Caco-2 (cell line): ENCODE data around the gene TAF8. TPM values are rescaled to one million over a fixed set of nuclear protein-coding genes. Genes with fewer than 3 reads are reported as not detected.
A peak's percentile ranks its signal among the peaks of the same experiment; 100 is the strongest.

ENCODE experiments used
- BruUV-seq: library from RNA; stranded (reverse); fragments of 400-500 nt; replicated peaks from 2 replicates; lab custom pipeline; 2021; lab: Mats Ljungman, UMichigan
- CTCF ChIA-PET: fragments of 300-600 bp; sonication (Branson Sonifier 250); formaldehyde crosslinking; loops from one replicate; lab custom pipeline; 2022; ENCODE audit warnings: antibody characterized with exemption; lab: Charles Lee
- POLR2A ChIA-PET: fragments of 300-600 bp; sonication (Branson Sonifier 250); formaldehyde crosslinking; loops from one replicate; lab custom pipeline; 2022; ENCODE audit warnings: antibody characterized with exemption; lab: Charles Lee
- DNase-seq, 2 experiments: peaks; one replicate each; pipeline versions ENCODE4 v3.0.0 to v3.0.0-alpha.2; 2020 to 2022
- H3K27me3 ChIP-seq: replicated peaks from 2 replicates; pipeline ENCODE4 v1.6.0; 2011; ENCODE audit warnings: low read length; ENCODE audit not compliant: control insufficient read depth, insufficient read depth
- H3K36me3 ChIP-seq: 2 replicates; pipeline ENCODE4 v1.5.1; 2011; ENCODE audit warnings: low read length; ENCODE audit not compliant: control insufficient read depth, insufficient read depth
- H3K4me1 ChIP-seq: fragments of 250-450 bp; sonication (Bioruptor Pico); 2 replicates; pipeline ENCODE4 v1.5.1; 2020; ENCODE audit warnings: mild to moderate bottlenecking
- H3K4me3 ChIP-seq: 2 replicates; pipeline ENCODE4 v1.5.1; 2011; ENCODE audit warnings: low read depth, mild to moderate bottlenecking, control low read depth, low read length
- H3K9me3 ChIP-seq: fragments of 250-450 bp; sonication (Bioruptor Pico); 2 replicates; pipeline ENCODE4 v1.5.1; 2020; ENCODE audit warnings: mild to moderate bottlenecking, moderate library complexity
- H3K27ac Mint-ChIP-seq: one replicate; pipeline ENCODE4 v1.8.0; 2022; ENCODE audit warnings: mixed read lengths; ENCODE audit not compliant: unreplicated experiment
- H3K27me3 Mint-ChIP-seq: one replicate; pipeline ENCODE4 v1.8.0; 2022; ENCODE audit warnings: mixed read lengths; ENCODE audit not compliant: insufficient read depth, unreplicated experiment
- H3K36me3 Mint-ChIP-seq: one replicate; pipeline ENCODE4 v1.8.0; 2022; ENCODE audit warnings: mild to moderate bottlenecking, mixed read lengths; ENCODE audit not compliant: insufficient read depth, unreplicated experiment
- H3K4me1 Mint-ChIP-seq: one replicate; pipeline ENCODE4 v1.8.0; 2022; ENCODE audit warnings: low read depth, mixed read lengths; ENCODE audit not compliant: unreplicated experiment
- H3K4me3 Mint-ChIP-seq: one replicate; pipeline ENCODE4 v1.8.0; 2022; ENCODE audit warnings: mild to moderate bottlenecking, moderate library complexity, mixed read lengths; ENCODE audit not compliant: unreplicated experiment
- H3K9me3 Mint-ChIP-seq: one replicate; pipeline ENCODE4 v1.8.0; 2022; ENCODE audit warnings: mixed read lengths; ENCODE audit not compliant: unreplicated experiment
- intact Hi-C: fragments of 100-400 bp; cut with micrococcal nuclease; formaldehyde crosslinking; loops from one replicate; pipeline ENCODE4 v1.10.0; 2022; ENCODE audit not compliant: unreplicated experiment
- total RNA-seq: library from RNA; stranded (reverse); gene quantifications from 2 replicates; pipeline ENCODE4 v1.2.3, GENCODE V29; 2022
- TF ChIP-seq, protein P1 (sequence below), 2 experiments: fragments of 200-600 bp in 1 of 2; IDR thresholded peaks; 1 replicate in 1 of 2; 2 replicates in 1 of 2; pipeline versions ENCODE4 v1.5.1 to v1.8.0; 2011 to 2022; ENCODE audit warnings: antibody characterized with exemption in 1 of 2, control low read depth in 1 of 2, inconsistent platforms in 1 of 2, low read depth in 1 of 2, low read length in 1 of 2, mild to moderate bottlenecking in 1 of 2, moderate library complexity in 1 of 2; ENCODE audit not compliant: insufficient read depth in 1 of 2, severe bottlenecking in 1 of 2, unreplicated experiment in 1 of 2

Gene TAF8
- total RNA-seq, 1 experiment from 2014 or later, result 37.7 TPM

DNA sequence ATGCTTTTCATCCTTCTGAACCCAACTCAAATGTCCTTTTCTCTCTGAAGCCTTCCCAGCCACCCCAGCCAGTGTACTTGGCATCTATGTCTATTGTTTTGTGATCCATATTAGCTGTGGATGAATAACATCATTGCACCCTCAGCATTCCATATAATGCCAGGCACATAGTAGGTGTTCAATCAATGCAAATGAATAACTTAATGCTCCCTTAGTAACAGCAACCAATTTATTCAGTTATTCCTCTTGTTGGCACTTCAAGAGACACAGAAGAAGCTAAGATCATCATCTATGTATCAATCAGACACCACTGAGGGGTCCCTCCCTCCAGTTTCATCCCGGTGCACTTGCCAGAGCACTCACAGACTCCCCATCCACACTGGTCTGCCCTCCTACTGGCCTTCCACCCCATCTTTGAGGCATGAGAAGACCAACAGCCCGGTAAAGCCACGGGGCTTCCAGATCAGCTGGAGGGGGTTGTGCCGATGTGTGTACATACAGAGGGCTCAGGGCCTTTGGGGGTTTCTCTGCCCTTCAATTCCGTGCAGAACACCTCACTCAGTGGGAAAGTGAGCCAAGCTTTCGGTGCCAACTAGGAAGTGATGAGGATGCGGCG lies 2.4 kb upstream of the TAF8 start:
- intact Hi-C loops, result loop anchor here (1.0 kb wide), 1 partner anchor 127 kb away; the partner anchor contains the start of genes BYSL and MED20
- H3K4me3 ChIP-seq, result peak overlapping the region; percentile 83
- no peaks in the 10 kb centered on the region for H3K9me3 ChIP-seq
- no peak for DNase-seq
- BruUV-seq, result no TSS peak
- H3K4me1 ChIP-seq, result peaks cover 21% of the 10 kb centered on the region
- TF ChIP-seq, protein P1, sequence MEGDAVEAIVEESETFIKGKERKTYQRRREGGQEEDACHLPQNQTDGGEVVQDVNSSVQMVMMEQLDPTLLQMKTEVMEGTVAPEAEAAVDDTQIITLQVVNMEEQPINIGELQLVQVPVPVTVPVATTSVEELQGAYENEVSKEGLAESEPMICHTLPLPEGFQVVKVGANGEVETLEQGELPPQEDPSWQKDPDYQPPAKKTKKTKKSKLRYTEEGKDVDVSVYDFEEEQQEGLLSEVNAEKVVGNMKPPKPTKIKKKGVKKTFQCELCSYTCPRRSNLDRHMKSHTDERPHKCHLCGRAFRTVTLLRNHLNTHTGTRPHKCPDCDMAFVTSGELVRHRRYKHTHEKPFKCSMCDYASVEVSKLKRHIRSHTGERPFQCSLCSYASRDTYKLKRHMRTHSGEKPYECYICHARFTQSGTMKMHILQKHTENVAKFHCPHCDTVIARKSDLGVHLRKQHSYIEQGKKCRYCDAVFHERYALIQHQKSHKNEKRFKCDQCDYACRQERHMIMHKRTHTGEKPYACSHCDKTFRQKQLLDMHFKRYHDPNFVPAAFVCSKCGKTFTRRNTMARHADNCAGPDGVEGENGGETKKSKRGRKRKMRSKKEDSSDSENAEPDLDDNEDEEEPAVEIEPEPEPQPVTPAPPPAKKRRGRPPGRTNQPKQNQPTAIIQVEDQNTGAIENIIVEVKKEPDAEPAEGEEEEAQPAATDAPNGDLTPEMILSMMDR (IDR thresholded peaks at IDR 0.05; ENCODE audit: insufficient read depth in 1 of 2, low read depth in 1 of 2, low read length in 1 of 2, severe bottlenecking in 1 of 2, unreplicated experiment in 1 of 2), result no peak
- ChIA-PET POLR2A (interaction anchor here (0.5 to 0.6 kb wide), 2 partner anchors 260 to 1494 kb away, joined by 3 to 4 read pairs; no protein-coding TSS in a partner anchor), CTCF (interaction anchor here (0.6 to 1.1 kb wide), 3 partner anchors 201 to 539 kb away, joined by 4 to 11 read pairs (median 4); partner anchors contain the start of gene FRS3)
- Mint-ChIP-seq H3K27ac (no peak overlapping the region), H3K4me1 (peaks cover 9% of the 10 kb centered on the region), H3K36me3 (peaks cover 14% of the 10 kb centered on the region), H3K27me3 (no peaks in the 10 kb centered on the region), H3K4me3 (peak overlapping the region; percentile 79), H3K9me3 (no peaks in the 10 kb centered on the region)
- H3K27me3 ChIP-seq, result no peaks in the 10 kb centered on the region
- H3K36me3 ChIP-seq, result peaks cover 2% of the 10 kb centered on the region

DNA sequence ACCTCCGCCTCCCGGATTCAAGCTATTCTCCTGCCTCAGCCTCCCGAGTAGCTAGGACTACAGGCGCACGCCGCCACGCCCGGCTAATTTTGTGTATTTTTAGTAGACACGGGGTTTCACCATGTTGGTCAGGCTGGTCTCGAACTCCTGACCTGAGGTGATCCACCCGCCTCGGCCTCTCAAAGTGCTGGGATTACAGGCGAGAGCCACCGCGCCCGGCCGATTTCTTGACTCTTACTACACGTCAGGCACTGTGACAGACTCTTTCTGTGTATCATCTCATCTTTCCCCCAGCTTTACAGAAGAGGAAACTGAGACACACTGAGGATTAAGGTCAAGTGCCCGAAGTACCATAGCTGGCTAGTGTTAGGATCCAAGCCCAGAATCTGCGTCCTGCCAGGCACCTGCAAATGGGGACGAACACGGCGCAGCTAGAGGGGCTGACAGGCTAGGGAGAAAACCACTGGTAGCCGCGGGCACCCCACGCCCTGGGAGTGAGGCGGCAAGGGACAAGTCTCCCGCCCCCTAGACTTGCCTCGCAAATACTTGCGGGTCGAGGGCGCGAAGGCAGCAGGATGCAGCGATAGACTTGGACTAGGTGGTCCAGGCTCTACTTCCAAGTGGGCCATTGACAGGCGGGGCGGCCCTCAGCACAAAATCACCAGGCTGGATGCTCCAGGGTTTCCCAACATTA lies 1.1 kb upstream of the TAF8 start:
- H3K27me3 ChIP-seq, result no peaks in the 10 kb centered on the region
- H3K4me3 ChIP-seq, result peak overlapping the region; percentile 83
- H3K4me1 ChIP-seq, result peaks cover 15% of the 10 kb centered on the region; the same call in 1 of the 2 replicates
- Mint-ChIP-seq H3K9me3 (no peaks in the 10 kb centered on the region), H3K27ac (no peak overlapping the region), H3K27me3 (no peaks in the 10 kb centered on the region), H3K4me1 (peaks cover 3% of the 10 kb centered on the region), H3K4me3 (peak overlapping the region; percentile 79), H3K36me3 (peaks cover 21% of the 10 kb centered on the region)
- no peak for DNase-seq
- H3K36me3 ChIP-seq, result peaks cover 2% of the 10 kb centered on the region
- POLR2A ChIA-PET, result interaction anchor here (0.6 to 0.7 kb wide), 2 partner anchors 93 to 169 kb away, joined by 3 to 5 read pairs; partner anchors contain the start of gene C6orf132
- intact Hi-C loops, result no loop called here
- no TSS peak for BruUV-seq
- CTCF ChIA-PET, result interaction anchor here (0.5 to 2.1 kb wide), 8 partner anchors 109 to 431 kb away, joined by 3 to 13 read pairs (median 3); partner anchors contain the start of genes FRS3, TOMM6 and USP49
- TF ChIP-seq, protein P1 (IDR thresholded peaks at IDR 0.05; ENCODE audit: insufficient read depth in 1 of 2, low read depth in 1 of 2, low read length in 1 of 2, severe bottlenecking in 1 of 2, unreplicated experiment in 1 of 2), result no peak
- no peaks in the 10 kb centered on the region for H3K9me3 ChIP-seq

DNA sequence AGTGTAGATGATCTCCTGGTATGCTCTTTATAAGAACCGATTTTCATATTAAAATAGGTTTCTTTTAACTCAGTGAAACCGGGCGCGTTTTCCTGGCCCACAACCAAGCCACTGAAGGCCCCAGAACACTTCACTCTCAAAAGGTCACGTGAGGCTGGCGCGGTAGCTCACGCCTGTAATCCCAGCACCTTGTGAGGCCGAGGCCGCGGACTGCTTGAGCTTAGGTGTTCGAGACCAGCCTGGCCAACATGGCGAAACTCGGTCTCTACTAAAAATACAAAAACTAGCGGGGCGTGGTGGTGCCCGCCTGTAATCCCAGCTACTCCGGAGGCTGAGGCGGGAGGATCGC lies 402 bp upstream of the TAF8 start:
- Histone ChIP-seq H3K9me3 (no peaks in the 10 kb centered on the region), H3K4me1 (peaks cover 14% of the 10 kb centered on the region; the same call in 1 of the 2 replicates), H3K27me3 (no peaks in the 10 kb centered on the region), H3K4me3 (no peak overlapping the region), H3K36me3 (peaks cover 2% of the 10 kb centered on the region)
- peaks cover 28% of the 10 kb centered on the region for H3K36me3 Mint-ChIP-seq
- peak overlapping the region; percentile 98 for H3K27ac Mint-ChIP-seq
- TF ChIP-seq, protein P1 (IDR thresholded peaks at IDR 0.05; ENCODE audit: insufficient read depth in 1 of 2, low read depth in 1 of 2, low read length in 1 of 2, severe bottlenecking in 1 of 2, unreplicated experiment in 1 of 2), result no peak
- intact Hi-C loops, result no loop called here
- CTCF ChIA-PET, result interaction anchor here (0.5 to 2.1 kb wide), 3 partner anchors 155 to 431 kb away, joined by 3 to 13 read pairs (median 4); partner anchors contain the start of genes TOMM6 and USP49
- DNase-seq, result no peak
- H3K27me3 Mint-ChIP-seq, result no peaks in the 10 kb centered on the region
- peak overlapping the region; percentile 95 for H3K4me3 Mint-ChIP-seq
- no TSS peak for BruUV-seq
- no peaks in the 10 kb centered on the region for H3K9me3 Mint-ChIP-seq
- POLR2A ChIA-PET, result interaction anchor here (0.7 to 1.3 kb wide), 3 partner anchors 8 to 168 kb away, joined by 3 to 5 read pairs (median 4); no protein-coding TSS in a partner anchor
- no peaks in the 10 kb centered on the region for H3K4me1 Mint-ChIP-seq
